IMR-90 (cell line): ENCODE data around the gene ECHS1. TPM values are rescaled to one million over a fixed set of nuclear protein-coding genes. Genes with fewer than 3 reads are reported as not detected.

Source experiments
- ATAC-seq: fragments of 200-7000 bp; cut with Tn5 transposase; 2 replicates; pipeline ENCODE4 v1.9.1; 2020; ENCODE audit warnings: low read depth, mild to moderate bottlenecking, moderate library complexity
- BruUV-seq: library from RNA; stranded (reverse); fragments of 400-500 nt; replicated peaks from 2 replicates; lab custom pipeline; 2021; lab: Mats Ljungman, UMichigan
- CTCF ChIA-PET: fragments of 300-600 bp; formaldehyde crosslinking; extraction: SDS; loops from one replicate; lab custom pipeline; 2021; ENCODE audit warnings: antibody characterized with exemption; lab: Yijun Ruan, JAX
- POLR2A ChIA-PET: fragments of 300-600 bp; sonication (Branson Sonifier 250); formaldehyde crosslinking; loops from one replicate; lab custom pipeline; 2022; ENCODE audit warnings: antibody characterized with exemption; ENCODE audit not compliant: unreplicated experiment; lab: Charles Lee
- DNase-seq: peaks from one replicate; pipeline ENCODE4 v3.0.0; 2013
- H2AFZ ChIP-seq: replicated peaks from 2 replicates; pipeline ENCODE3; 2013; ENCODE audit warnings: low read length, mild to moderate bottlenecking; ENCODE audit not compliant: poor library complexity
- H2AK5ac ChIP-seq: 2 replicates; pipeline ENCODE4 v1.6.1; 2013; ENCODE audit warnings: low read depth, low read length, inconsistent platforms
- H2AK9ac ChIP-seq: replicated peaks from 2 replicates; pipeline ENCODE3; 2013; ENCODE audit warnings: mild to moderate bottlenecking, low read depth, low read length, moderate library complexity; ENCODE audit not compliant: poor library complexity
- H2BK120ac ChIP-seq: 2 replicates; pipeline ENCODE4 v1.6.1; 2013; ENCODE audit warnings: low read depth, low read length, inconsistent platforms
- H2BK15ac ChIP-seq: 3 replicates; pipeline ENCODE4 v1.6.1; 2013; ENCODE audit warnings: low read depth, low read length, inconsistent platforms
- H2BK20ac ChIP-seq: 2 replicates; pipeline ENCODE4 v1.6.1; 2013; ENCODE audit warnings: low read depth, mild to moderate bottlenecking, inconsistent platforms, low read length, moderate library complexity
- H2BK5ac ChIP-seq: 2 replicates; pipeline ENCODE4 v1.6.1; 2013; ENCODE audit warnings: mild to moderate bottlenecking, low read depth, low read length, inconsistent platforms; ENCODE audit not compliant: poor library complexity, severe bottlenecking
- H3K14ac ChIP-seq: replicated peaks from 2 replicates; pipeline ENCODE4 v1.6.1; 2013; ENCODE audit warnings: low read depth, low read length, inconsistent platforms
- H3K18ac ChIP-seq: 2 replicates; pipeline ENCODE4 v1.6.1; 2013; ENCODE audit warnings: low read depth, low read length, control low read depth
- H3K23ac ChIP-seq: 2 replicates; pipeline ENCODE4 v1.6.1; 2013; ENCODE audit warnings: low read depth, low read length, inconsistent platforms
- H3K27ac ChIP-seq: 2 replicates; pipeline ENCODE4 v1.5.1; 2013; ENCODE audit warnings: mild to moderate bottlenecking, control low read depth, low read length; ENCODE audit not compliant: insufficient read depth
- H3K27me3 ChIP-seq: 2 replicates; pipeline ENCODE4 v1.6.1; 2013; ENCODE audit warnings: low read length; ENCODE audit not compliant: control insufficient read depth, insufficient read depth
- H3K36me3 ChIP-seq: 2 replicates; pipeline ENCODE4 v1.6.1; 2013; ENCODE audit warnings: low read length, mixed read lengths; ENCODE audit not compliant: control insufficient read depth, insufficient read depth
- H3K4ac ChIP-seq: 2 replicates; pipeline ENCODE4 v1.6.1; 2013; ENCODE audit warnings: low read depth, low read length, inconsistent platforms
- H3K4me1 ChIP-seq: 2 replicates; pipeline ENCODE4 v1.6.1; 2013; ENCODE audit warnings: low read length, mixed read lengths; ENCODE audit not compliant: control insufficient read depth, insufficient read depth
- H3K4me2 ChIP-seq: 2 replicates; pipeline ENCODE4 v1.6.1; 2013; ENCODE audit warnings: low read depth, mild to moderate bottlenecking, control low read depth, low read length, moderate library complexity
- H3K4me3 ChIP-seq: 2 replicates; pipeline ENCODE4 v1.5.1; 2013; ENCODE audit warnings: low read depth, mild to moderate bottlenecking, control low read depth, low read length, moderate library complexity; ENCODE audit not compliant: insufficient read depth
- H3K56ac ChIP-seq: 2 replicates; pipeline ENCODE4 v1.6.1; 2013; ENCODE audit warnings: low read length, inconsistent platforms; ENCODE audit not compliant: insufficient read depth; ENCODE audit errors: extremely low read depth
- H3K79me1 ChIP-seq, 2 experiments: 2 replicates each; pipeline ENCODE4 v1.6.1; 2013; ENCODE audit warnings: low read length in 2 of 2, inconsistent platforms in 1 of 2, low read depth in 1 of 2
- H3K9ac ChIP-seq: 2 replicates; pipeline ENCODE4 v1.6.1; 2013; ENCODE audit warnings: low read depth, low read length, control low read depth
- H3K9me1 ChIP-seq: 2 replicates; pipeline ENCODE4 v1.6.1; 2013; ENCODE audit warnings: low read length, inconsistent platforms; ENCODE audit not compliant: insufficient read depth
- H3K9me3 ChIP-seq: 2 replicates; pipeline ENCODE4 v1.6.1; 2013; ENCODE audit warnings: low read length; ENCODE audit not compliant: control insufficient read depth, insufficient read depth
- H4K20me1 ChIP-seq: 2 replicates; pipeline ENCODE4 v1.6.1; 2013; ENCODE audit warnings: low read length, inconsistent platforms; ENCODE audit not compliant: insufficient read depth
- H4K5ac ChIP-seq: 2 replicates; pipeline ENCODE4 v1.6.1; 2013; ENCODE audit warnings: mild to moderate bottlenecking, low read depth, low read length, control low read depth
- H4K8ac ChIP-seq, 2 experiments: 2 replicates each; pipeline ENCODE4 v1.6.1; 2013; ENCODE audit warnings: low read depth in 2 of 2, low read length in 2 of 2, control low read depth in 1 of 2, inconsistent platforms in 1 of 2
- H4K91ac ChIP-seq: 2 replicates; pipeline ENCODE4 v1.6.1; 2013; ENCODE audit warnings: low read depth, low read length, inconsistent platforms; ENCODE audit not compliant: insufficient read depth
- BHLHE40 ChIP-seq: fragments of 150-350 bp; IDR thresholded peaks from 2 replicates; pipeline ENCODE4 v1.6.1; 2016; ENCODE audit warnings: mild to moderate bottlenecking, low read depth, low read length
- CEBPB ChIP-seq: IDR thresholded peaks from 2 replicates; pipeline ENCODE4 v1.6.1; 2012; ENCODE audit warnings: low read depth, low read length, improper control_type of control experiment
- CHD1 ChIP-seq: IDR thresholded peaks from 2 replicates; pipeline ENCODE4 v1.6.1; 2012; ENCODE audit warnings: low read depth, low read length, improper control_type of control experiment
- ELK1 ChIP-seq: fragments of 150-350 bp; IDR thresholded peaks from 2 replicates; pipeline ENCODE4 v1.6.1; 2016; ENCODE audit warnings: low read depth, mild to moderate bottlenecking, low read length, moderate library complexity, borderline replicate concordance
- FOS ChIP-seq: fragments of 150-350 bp; IDR thresholded peaks from 2 replicates; pipeline ENCODE4 v1.6.1; 2016; ENCODE audit warnings: low read depth, low read length
- MAFK ChIP-seq: IDR thresholded peaks from 2 replicates; pipeline ENCODE4 v1.6.1; 2012; ENCODE audit warnings: low read depth, low read length, improper control_type of control experiment
- MAZ ChIP-seq: IDR thresholded peaks from 2 replicates; pipeline ENCODE4 v1.6.1; 2012; ENCODE audit warnings: low read depth, mild to moderate bottlenecking, low read length, improper control_type of control experiment, moderate library complexity, borderline replicate concordance
- MXI1 ChIP-seq: IDR thresholded peaks from 2 replicates; pipeline ENCODE4 v1.6.1; 2012; ENCODE audit warnings: low read depth, mild to moderate bottlenecking, low read length, moderate library complexity, borderline replicate concordance
- POLR2A ChIP-seq: IDR thresholded peaks from 2 replicates; pipeline ENCODE4 v1.6.1; 2012; ENCODE audit warnings: mild to moderate bottlenecking, low read depth, low read length
- RAD21 ChIP-seq: IDR thresholded peaks from 2 replicates; pipeline ENCODE4 v1.6.1; 2012; ENCODE audit warnings: low read length, improper control_type of control experiment
- SMC3 ChIP-seq: fragments of 150-350 bp; IDR thresholded peaks from 2 replicates; pipeline ENCODE4 v1.6.1; 2016; ENCODE audit warnings: low read depth, mild to moderate bottlenecking, antibody characterized with exemption, low read length, moderate library complexity
- WGBS, 2 experiments: methylation state at CpG; one replicate each; pipeline versions ENCODE4 v1.1.5 to v1.1.7; 2013; ENCODE audit warnings: missing lambda C conversion rate in 2 of 2; ENCODE audit not compliant: insufficient read length in 1 of 2; ENCODE audit errors: extremely low coverage in 2 of 2; 5-methylcytosine and 5-hydroxymethylcytosine counted together
- dilution Hi-C: fragments of 300-500 bp; cut with HindIII; formaldehyde crosslinking; loops from one replicate; pipeline ENCODE4 v1.14.3; 2018; ENCODE audit warnings: low sequenced_read_pairs; ENCODE audit not compliant: unreplicated experiment
- in situ Hi-C: fragments of 300-500 bp; cut with MboI; formaldehyde crosslinking; loops from 3 replicates; pipeline ENCODE4 v1.14.3; 2019; ENCODE audit warnings: low sequenced_read_pairs, inconsistent platforms, mixed read lengths
- intact Hi-C: fragments of 100-400 bp; cut with micrococcal nuclease; formaldehyde crosslinking; loops from 2 replicates; pipeline ENCODE4 v1.10.0; 2022
- polyA plus RNA-seq, 3 experiments: library from polyadenylated mRNA; depleted of rRNA; stranded (reverse); fragments of >200 nt; gene quantifications; 2 replicates each; pipeline ENCODE4 v1.2.3, GENCODE V29; 2012; ENCODE audit warnings: low replicate concordance in 1 of 3
- total RNA-seq: library from RNA; depleted of rRNA; stranded (reverse); fragments of >200 nt; gene quantifications from 2 replicates; pipeline ENCODE4 v1.2.3, GENCODE V29; 2012
- TF ChIP-seq, protein P1 (sequence below): conservative IDR thresholded peaks from 2 replicates; pipeline ENCODE4 v1.5.1; 2012; ENCODE audit warnings: mild to moderate bottlenecking, low read depth, low read length, improper control_type of control experiment

Gene ECHS1
- total and polyA plus RNA-seq, 2 of the 4 experiments (the other 2 are of a cell fraction): 60.8 to 84.2 TPM

DNA sequence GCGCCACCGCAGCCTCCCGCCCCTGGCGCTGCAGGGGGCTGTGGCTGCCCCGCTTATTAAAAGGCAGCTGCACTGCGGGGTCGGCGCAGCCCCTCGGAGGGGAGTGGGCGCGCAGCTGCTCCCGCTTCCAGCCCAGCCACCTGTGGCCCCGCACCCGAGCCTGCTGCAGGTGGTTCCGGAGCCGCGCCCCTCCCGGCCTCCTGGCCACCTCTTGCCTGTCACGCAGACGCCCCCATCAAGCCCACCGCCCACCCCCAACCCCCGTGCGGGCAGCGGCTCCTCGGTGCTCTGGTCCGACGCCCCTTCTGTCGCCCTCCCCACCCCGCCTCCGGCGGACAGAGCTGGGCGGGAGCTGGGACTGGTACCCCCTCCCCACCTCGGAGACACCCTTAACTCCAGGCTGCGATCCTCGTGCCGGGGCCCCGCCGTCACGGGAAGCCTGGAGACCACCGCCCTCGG is 37.0 kb downstream of the ECHS1 start (continued):
- no peak for TF ChIP-seq FOS

- DNase-seq (peak; percentile 61), ATAC-seq (peak; percentile 55)
- Histone ChIP-seq H3K14ac (no peak overlapping the region), H3K23ac (no peak overlapping the region), H2AK5ac (no peak overlapping the region), H3K56ac (no peak overlapping the region), H3K9me1 (no peaks in the 10 kb centered on the region), H3K27me3 (peaks cover 50% of the 10 kb centered on the region), H3K4me3 (peak overlapping the region; percentile 38), H3K4ac (no peak overlapping the region), H4K20me1 (no peaks in the 10 kb centered on the region), H4K91ac (no peak overlapping the region), H4K8ac (no peak overlapping the region), H3K36me3 (no peaks in the 10 kb centered on the region), H3K4me2 (peak overlapping the region; percentile 65), H2BK120ac (no peak overlapping the region), H2BK15ac (no peak overlapping the region), H4K5ac (no peak overlapping the region), H3K4me1 (peaks cover 3% of the 10 kb centered on the region; the same call in 1 of the 2 replicates), H2BK20ac (no peak overlapping the region), H3K79me1 (no peaks in the 10 kb centered on the region), H2AFZ (peak overlapping the region; percentile 86), H3K27ac (no peak overlapping the region), H3K18ac (no peak overlapping the region; the same call in 1 of the 2 replicates), H3K9me3 (no peaks in the 10 kb centered on the region; the same call in 1 of the 2 replicates), H2AK9ac (peak overlapping the region; percentile 72), H3K9ac (no peak overlapping the region), H2BK5ac (no peak overlapping the region)
- dilution Hi-C loops (no loop called here), intact Hi-C loops (no loop called here), in situ Hi-C loops (no loop called here)
- ChIA-PET CTCF (no interaction called here), POLR2A (no interaction called here)
- 5% methylated on average over 15 of the region's 75 CpGs; no CpG with 5 or more reads in 1 of the 2 experiments for WGBS, 2 experiments
- BruUV-seq: no TSS peak
- TF ChIP-seq ELK1 (no peak), MXI1 (no peak), CEBPB (no peak), SMC3 (no peak), CHD1 (no peak), MAZ (no peak), FOS (no peak), RAD21 (no peak), MAFK (no peak), POLR2A (no peak), BHLHE40 (no peak)
- TF ChIP-seq, protein P1, sequence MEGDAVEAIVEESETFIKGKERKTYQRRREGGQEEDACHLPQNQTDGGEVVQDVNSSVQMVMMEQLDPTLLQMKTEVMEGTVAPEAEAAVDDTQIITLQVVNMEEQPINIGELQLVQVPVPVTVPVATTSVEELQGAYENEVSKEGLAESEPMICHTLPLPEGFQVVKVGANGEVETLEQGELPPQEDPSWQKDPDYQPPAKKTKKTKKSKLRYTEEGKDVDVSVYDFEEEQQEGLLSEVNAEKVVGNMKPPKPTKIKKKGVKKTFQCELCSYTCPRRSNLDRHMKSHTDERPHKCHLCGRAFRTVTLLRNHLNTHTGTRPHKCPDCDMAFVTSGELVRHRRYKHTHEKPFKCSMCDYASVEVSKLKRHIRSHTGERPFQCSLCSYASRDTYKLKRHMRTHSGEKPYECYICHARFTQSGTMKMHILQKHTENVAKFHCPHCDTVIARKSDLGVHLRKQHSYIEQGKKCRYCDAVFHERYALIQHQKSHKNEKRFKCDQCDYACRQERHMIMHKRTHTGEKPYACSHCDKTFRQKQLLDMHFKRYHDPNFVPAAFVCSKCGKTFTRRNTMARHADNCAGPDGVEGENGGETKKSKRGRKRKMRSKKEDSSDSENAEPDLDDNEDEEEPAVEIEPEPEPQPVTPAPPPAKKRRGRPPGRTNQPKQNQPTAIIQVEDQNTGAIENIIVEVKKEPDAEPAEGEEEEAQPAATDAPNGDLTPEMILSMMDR: no peak
Measured at GRCh38 chr10:133335246-133336117, 37.7 kb downstream of the ECHS1 start.
